Measurements from ENCODE around the gene ALAS1.
"Not testable (repeated sequence)": the region's sequence is repeated elsewhere in the genome, so short reads cannot be mapped to it uniquely, and the experiment has no call there.

DNA sequence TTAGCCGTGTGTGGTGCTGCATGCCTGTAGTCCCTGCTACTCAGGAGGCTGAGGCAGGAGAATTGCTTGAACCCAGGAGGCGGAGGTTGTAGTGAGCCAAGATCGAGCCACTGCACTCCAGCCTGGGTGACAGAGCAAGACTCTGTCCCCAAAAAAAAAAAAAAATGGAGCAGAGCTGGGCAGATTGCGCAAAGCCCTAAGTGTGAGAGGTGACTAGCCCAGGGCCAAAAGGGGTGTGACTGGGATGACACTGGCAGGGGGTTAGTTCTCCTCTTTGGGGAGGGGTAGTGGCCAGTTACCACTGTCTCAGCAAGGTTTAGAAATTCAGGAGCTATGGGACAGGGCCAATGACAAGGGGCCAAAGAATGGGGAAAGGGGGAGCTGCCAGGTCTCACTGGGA lies 19.8 kb upstream of the ALAS1 start:
- TF ChIP-seq, protein P1, sequence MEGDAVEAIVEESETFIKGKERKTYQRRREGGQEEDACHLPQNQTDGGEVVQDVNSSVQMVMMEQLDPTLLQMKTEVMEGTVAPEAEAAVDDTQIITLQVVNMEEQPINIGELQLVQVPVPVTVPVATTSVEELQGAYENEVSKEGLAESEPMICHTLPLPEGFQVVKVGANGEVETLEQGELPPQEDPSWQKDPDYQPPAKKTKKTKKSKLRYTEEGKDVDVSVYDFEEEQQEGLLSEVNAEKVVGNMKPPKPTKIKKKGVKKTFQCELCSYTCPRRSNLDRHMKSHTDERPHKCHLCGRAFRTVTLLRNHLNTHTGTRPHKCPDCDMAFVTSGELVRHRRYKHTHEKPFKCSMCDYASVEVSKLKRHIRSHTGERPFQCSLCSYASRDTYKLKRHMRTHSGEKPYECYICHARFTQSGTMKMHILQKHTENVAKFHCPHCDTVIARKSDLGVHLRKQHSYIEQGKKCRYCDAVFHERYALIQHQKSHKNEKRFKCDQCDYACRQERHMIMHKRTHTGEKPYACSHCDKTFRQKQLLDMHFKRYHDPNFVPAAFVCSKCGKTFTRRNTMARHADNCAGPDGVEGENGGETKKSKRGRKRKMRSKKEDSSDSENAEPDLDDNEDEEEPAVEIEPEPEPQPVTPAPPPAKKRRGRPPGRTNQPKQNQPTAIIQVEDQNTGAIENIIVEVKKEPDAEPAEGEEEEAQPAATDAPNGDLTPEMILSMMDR (conservative IDR thresholded peaks at IDR 0.05; ENCODE audit: low read depth in 2 of 2): not testable (repeated sequence)
- TF ChIP-seq, protein P2, sequence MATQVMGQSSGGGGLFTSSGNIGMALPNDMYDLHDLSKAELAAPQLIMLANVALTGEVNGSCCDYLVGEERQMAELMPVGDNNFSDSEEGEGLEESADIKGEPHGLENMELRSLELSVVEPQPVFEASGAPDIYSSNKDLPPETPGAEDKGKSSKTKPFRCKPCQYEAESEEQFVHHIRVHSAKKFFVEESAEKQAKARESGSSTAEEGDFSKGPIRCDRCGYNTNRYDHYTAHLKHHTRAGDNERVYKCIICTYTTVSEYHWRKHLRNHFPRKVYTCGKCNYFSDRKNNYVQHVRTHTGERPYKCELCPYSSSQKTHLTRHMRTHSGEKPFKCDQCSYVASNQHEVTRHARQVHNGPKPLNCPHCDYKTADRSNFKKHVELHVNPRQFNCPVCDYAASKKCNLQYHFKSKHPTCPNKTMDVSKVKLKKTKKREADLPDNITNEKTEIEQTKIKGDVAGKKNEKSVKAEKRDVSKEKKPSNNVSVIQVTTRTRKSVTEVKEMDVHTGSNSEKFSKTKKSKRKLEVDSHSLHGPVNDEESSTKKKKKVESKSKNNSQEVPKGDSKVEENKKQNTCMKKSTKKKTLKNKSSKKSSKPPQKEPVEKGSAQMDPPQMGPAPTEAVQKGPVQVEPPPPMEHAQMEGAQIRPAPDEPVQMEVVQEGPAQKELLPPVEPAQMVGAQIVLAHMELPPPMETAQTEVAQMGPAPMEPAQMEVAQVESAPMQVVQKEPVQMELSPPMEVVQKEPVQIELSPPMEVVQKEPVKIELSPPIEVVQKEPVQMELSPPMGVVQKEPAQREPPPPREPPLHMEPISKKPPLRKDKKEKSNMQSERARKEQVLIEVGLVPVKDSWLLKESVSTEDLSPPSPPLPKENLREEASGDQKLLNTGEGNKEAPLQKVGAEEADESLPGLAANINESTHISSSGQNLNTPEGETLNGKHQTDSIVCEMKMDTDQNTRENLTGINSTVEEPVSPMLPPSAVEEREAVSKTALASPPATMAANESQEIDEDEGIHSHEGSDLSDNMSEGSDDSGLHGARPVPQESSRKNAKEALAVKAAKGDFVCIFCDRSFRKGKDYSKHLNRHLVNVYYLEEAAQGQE (IDR thresholded peaks at IDR 0.05; ENCODE audit: unreplicated experiment): not testable (repeated sequence)
- TF ChIP-seq POLR2AphosphoS5 (IDR thresholded peaks at IDR 0.05; ENCODE audit: low read depth); ZNF331 (CRISPR knock-in tag; IDR thresholded peaks at IDR 0.05; ENCODE audit: low read depth); CREB1 (CRISPR knock-in tag; IDR thresholded peaks at IDR 0.05; ENCODE audit: low read depth): not testable (repeated sequence)

Data from GM23338 (cell line).